DMS53 treated with DMSO at 0.1 percent for 48 hours (cell line): ENCODE data around the gene GNPTAB.
"Not testable (repeated sequence)": the region's sequence is repeated elsewhere in the genome, so short reads cannot be mapped to it uniquely, and the experiment has no call there.

Source experiments
- DNase-seq: peaks from one replicate; lab custom pipeline; 2025; ENCODE audit not compliant: unreplicated experiment; lab: John Stamatoyannopoulos, UW

Gene GNPTAB

GRCh38 chr12:101854747-101855146, 24.0 kb upstream of the GNPTAB start:
- DNase-seq, result no peak

- DNase-seq, result no peak
These were observed 22.2 kb upstream of the GNPTAB start for GRCh38 chr12:101852998-101853397.

GRCh38 chr12:101850199-101850598, 19.4 kb upstream of the GNPTAB start:
- no peak for DNase-seq

GRCh38 chr12:101847325-101847724, 16.6 kb upstream of the GNPTAB start:
- DNase-seq, result no peak

GRCh38 chr12:101845137-101845711, 14.5 kb upstream of the GNPTAB start:
- no peak for DNase-seq

GRCh38 chr12:101841069-101841468, 10.3 kb upstream of the GNPTAB start:
- DNase-seq, result no peak

- peak; percentile 65 for DNase-seq
These were observed 8.8 kb upstream of the GNPTAB start for GRCh38 chr12:101839324-101840283.

GRCh38 chr12:101838628-101839323, 8.0 kb upstream of the GNPTAB start:
- DNase-seq, result no peak

GRCh38 chr12:101832030-101832429, 1.3 kb upstream of the GNPTAB start:
- DNase-seq, result no peak

GRCh38 chr12:101829639-101830366, 956 bp downstream of the GNPTAB start:
- no peak for DNase-seq

- no peak for DNase-seq
These were observed 2.1 kb downstream of the GNPTAB start for GRCh38 chr12:101828463-101829196.

GRCh38 chr12:101826766-101827368, 3.9 kb downstream of the GNPTAB start:
- DNase-seq, result no peak

- no peak for DNase-seq
These were observed 5.9 kb downstream of the GNPTAB start for GRCh38 chr12:101824831-101825230.

- DNase-seq, result no peak
These were observed 6.9 kb downstream of the GNPTAB start for GRCh38 chr12:101823891-101824290.

GRCh38 chr12:101823039-101823438, 7.7 kb downstream of the GNPTAB start:
- DNase-seq, result no peak

GRCh38 chr12:101819467-101819866, 11.3 kb downstream of the GNPTAB start:
- no peak for DNase-seq

- not testable (repeated sequence) for DNase-seq
These were observed 12.1 kb downstream of the GNPTAB start for GRCh38 chr12:101818689-101819088.

GRCh38 chr12:101813117-101813516, 17.6 kb downstream of the GNPTAB start:
- DNase-seq, result no peak

GRCh38 chr12:101812716-101813115, 18.0 kb downstream of the GNPTAB start:
- DNase-seq, result not testable (repeated sequence)

- DNase-seq, result not testable (repeated sequence)
These were observed 19.4 kb downstream of the GNPTAB start for GRCh38 chr12:101811342-101811741.
